ENCODE data around the gene C2orf81. TPM values are rescaled to one million over a fixed set of nuclear protein-coding genes. Genes with fewer than 3 reads are reported as not detected.
A peak's percentile ranks its signal among the peaks of the same experiment; 100 is the strongest.
"Not testable (repeated sequence)": the region's sequence is repeated elsewhere in the genome, so short reads cannot be mapped to it uniquely, and the experiment has no call there.

C2orf81 gene
- total RNA-seq, result 1 to 10 TPM in 3 of 4 donors, under 1 TPM in 1; 0.34 to 2.4 (median 1.2) TPM

- TF ChIP-seq POLR2A (IDR thresholded peaks at IDR 0.05), result no peak
- TF ChIP-seq, protein P1, sequence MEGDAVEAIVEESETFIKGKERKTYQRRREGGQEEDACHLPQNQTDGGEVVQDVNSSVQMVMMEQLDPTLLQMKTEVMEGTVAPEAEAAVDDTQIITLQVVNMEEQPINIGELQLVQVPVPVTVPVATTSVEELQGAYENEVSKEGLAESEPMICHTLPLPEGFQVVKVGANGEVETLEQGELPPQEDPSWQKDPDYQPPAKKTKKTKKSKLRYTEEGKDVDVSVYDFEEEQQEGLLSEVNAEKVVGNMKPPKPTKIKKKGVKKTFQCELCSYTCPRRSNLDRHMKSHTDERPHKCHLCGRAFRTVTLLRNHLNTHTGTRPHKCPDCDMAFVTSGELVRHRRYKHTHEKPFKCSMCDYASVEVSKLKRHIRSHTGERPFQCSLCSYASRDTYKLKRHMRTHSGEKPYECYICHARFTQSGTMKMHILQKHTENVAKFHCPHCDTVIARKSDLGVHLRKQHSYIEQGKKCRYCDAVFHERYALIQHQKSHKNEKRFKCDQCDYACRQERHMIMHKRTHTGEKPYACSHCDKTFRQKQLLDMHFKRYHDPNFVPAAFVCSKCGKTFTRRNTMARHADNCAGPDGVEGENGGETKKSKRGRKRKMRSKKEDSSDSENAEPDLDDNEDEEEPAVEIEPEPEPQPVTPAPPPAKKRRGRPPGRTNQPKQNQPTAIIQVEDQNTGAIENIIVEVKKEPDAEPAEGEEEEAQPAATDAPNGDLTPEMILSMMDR (IDR thresholded peaks at IDR 0.05), result no peak
- WGBS, 2 donors, result 1% methylated on average over 24 to 39 of the region's 57 CpGs
- H3K4me3 ChIP-seq (ENCODE audit: low read depth, poor library complexity, severe bottlenecking), result peak within 1 kb of the TSS; percentile 34
- intact Hi-C loops (cut with DNase I; ENCODE audit: low total_unique reads), result no loop called here
- DNase-seq (ENCODE audit: low spot score in 2 of 2), result peak; percentile 67 to 96
These were observed at the start of gene C2orf81, which contains the start of gene WDR54 for GRCh38 chr2:74421221-74421870. TSS of gene C2orf81 (minus strand) at chr2:74421619. CDS start at chr2:74421560, 59 bp downstream. TSS of gene WDR54 (plus strand) at chr2:74421730. CDS start at chr2:74422154, 424 bp downstream.

- H3K4me3 ChIP-seq (ENCODE audit: low read depth, poor library complexity, severe bottlenecking); intact Hi-C loops (cut with DNase I; ENCODE audit: low total_unique reads); DNase-seq (ENCODE audit: low spot score in 2 of 2): not testable (repeated sequence)
- WGBS, 2 donors, result 95 to 96% methylated on average over 12 of the region's 12 CpGs
These were observed 49.3 kb upstream of the C2orf81 start for GRCh38 chr2:74470742-74471141.

GRCh38 chr2:74464406-74464805 lies 43.0 kb upstream of the C2orf81 start:
- 2% methylated on average over 9 to 13 of the region's 13 CpGs for WGBS, 2 donors
- intact Hi-C loops (cut with DNase I; ENCODE audit: low total_unique reads), result no loop called here

DNA sequence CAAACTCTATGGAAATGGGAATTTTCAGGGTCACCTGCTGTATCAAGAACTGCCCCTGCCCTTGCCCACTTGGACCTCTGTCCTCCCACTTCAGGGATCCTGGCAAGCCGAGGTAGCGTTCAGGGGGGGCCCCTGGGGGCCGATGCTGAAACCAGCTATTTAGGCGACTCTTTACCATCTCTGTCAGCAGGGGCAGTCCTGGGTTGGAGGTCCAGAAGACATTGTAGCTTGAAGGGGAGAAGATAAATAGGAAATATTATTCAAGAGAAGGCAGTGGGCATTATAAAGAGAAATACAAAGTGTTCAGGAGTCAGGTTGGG lies 41.3 kb upstream of the C2orf81 start:
- WGBS, 2 donors, result 84 to 91% methylated on average over 4 of the region's 4 CpGs

More at GRCh38 chr2:74464406-74464805, 43.0 kb upstream of the C2orf81 start:
- H3K4me3 ChIP-seq (ENCODE audit: low read depth, poor library complexity, severe bottlenecking), result peak overlapping the region; percentile 79
- no peak for DNase-seq (ENCODE audit: low spot score in 2 of 2)
- TF ChIP-seq, protein P1 (IDR thresholded peaks at IDR 0.05), result no peak
- TF ChIP-seq POLR2A (IDR thresholded peaks at IDR 0.05), result no peak

GRCh38 chr2:74462054-74462785 lies 40.8 kb upstream of the C2orf81 start:
- TF ChIP-seq, protein P1 (IDR thresholded peaks at IDR 0.05), result no peak
- no peak for TF ChIP-seq POLR2A (IDR thresholded peaks at IDR 0.05)
- 83 to 89% methylated on average over 20 of the region's 20 CpGs for WGBS, 2 donors
- no peak for DNase-seq (ENCODE audit: low spot score in 2 of 2)
- no peak overlapping the region for H3K4me3 ChIP-seq (ENCODE audit: low read depth, poor library complexity, severe bottlenecking)
- intact Hi-C loops (cut with DNase I; ENCODE audit: low total_unique reads), result no loop called here

More for the DNA sequence above, 41.3 kb upstream of the C2orf81 start:
- intact Hi-C loops (cut with DNase I; ENCODE audit: low total_unique reads), result no loop called here
- no peak for DNase-seq (ENCODE audit: low spot score in 2 of 2)
- no peak for TF ChIP-seq POLR2A (IDR thresholded peaks at IDR 0.05)
- TF ChIP-seq, protein P1 (IDR thresholded peaks at IDR 0.05), result no peak
- no peak overlapping the region for H3K4me3 ChIP-seq (ENCODE audit: low read depth, poor library complexity, severe bottlenecking)

Data from lower leg skin (tissue), 4 donors.